Peyer's patch (tissue), 4 donors: Measurements from ENCODE around the gene TXNDC17.

Source experiments
- CTCF ChIP-seq, 6 experiments: fragments of 450-650 bp in 4 of 6; fragments of 200-600 bp in 2 of 6; sonication (generic) in 1 of 6; IDR thresholded peaks; one replicate each; pipeline ENCODE4 v1.5.1; 2017 to 2019; ENCODE audit warnings: antibody characterized with exemption in 6 of 6, mild to moderate bottlenecking in 3 of 6, moderate library complexity in 1 of 6
- POLR2A ChIP-seq, 2 donors: fragments of 450-650 bp; IDR thresholded peaks; one replicate each; pipeline ENCODE4 v1.5.1; 2017; ENCODE audit warnings: antibody characterized with exemption in 2 of 2, mild to moderate bottlenecking in 2 of 2, moderate library complexity in 2 of 2

- TF ChIP-seq CTCF (IDR thresholded peaks at IDR 0.05) (no peak), POLR2A (IDR thresholded peaks at IDR 0.05) (no peak)
These were observed 38.7 kb upstream of the TXNDC17 start for GRCh38 chr17:6602141-6602540.
